Mucosa of rectum (tissue), 2 donors: ENCODE results near the gene SEC14L1.
"Not testable (repeated sequence)": the region's sequence is repeated elsewhere in the genome, so short reads cannot be mapped to it uniquely, and the experiment has no call there.

Experiments
- H3K27ac ChIP-seq, 2 donors: one replicate each; pipeline ENCODE4 v1.7.0; 2013; ENCODE audit warnings: inconsistent platforms in 2 of 2, low read depth in 2 of 2, low read length in 2 of 2
- H3K27me3 ChIP-seq, 2 donors: one replicate each; pipeline ENCODE4 v1.7.0; 2013; ENCODE audit warnings: low read length in 2 of 2; ENCODE audit not compliant: control insufficient read depth in 2 of 2, insufficient read depth in 2 of 2
- H3K36me3 ChIP-seq, 2 donors: one replicate each; pipeline ENCODE4 v1.7.0; 2013; ENCODE audit warnings: low read length in 2 of 2; ENCODE audit not compliant: control insufficient read depth in 2 of 2, insufficient read depth in 2 of 2
- H3K4me1 ChIP-seq, 2 donors: one replicate each; pipeline ENCODE4 v1.7.0; 2013; ENCODE audit warnings: low read length in 2 of 2, mild to moderate bottlenecking in 1 of 2; ENCODE audit not compliant: control insufficient read depth in 2 of 2, insufficient read depth in 2 of 2
- H3K4me3 ChIP-seq, 2 donors: one replicate each; pipeline ENCODE4 v1.7.0; 2013; ENCODE audit warnings: low read length in 2 of 2
- H3K9ac ChIP-seq, 2 donors: one replicate each; pipeline ENCODE4 v1.7.0; 2013; ENCODE audit warnings: low read length in 2 of 2, low read depth in 1 of 2, mild to moderate bottlenecking in 1 of 2
- H3K9me3 ChIP-seq, 2 donors: one replicate each; pipeline ENCODE4 v1.7.0; 2013; ENCODE audit warnings: low read length in 2 of 2; ENCODE audit not compliant: control insufficient read depth in 2 of 2
- donor health status: healthy.
- donor health status: Normal muscosa, but diverticular disease.

The SEC14L1 gene

GRCh38 chr17:77105706-77106105 is 35.1 kb upstream of the SEC14L1 start:
- Histone ChIP-seq H3K27ac (no peak overlapping the region), H3K4me3 (no peak overlapping the region), H3K27me3 (no peaks in the 10 kb centered on the region), H3K4me1 (peaks cover 8 to 10% of the 10 kb centered on the region in 2 donors), H3K9me3 (no peaks in the 10 kb centered on the region), H3K36me3 (no peaks in the 10 kb centered on the region), H3K9ac (no peak overlapping the region)

GRCh38 chr17:77106874-77107358 is 33.9 kb upstream of the SEC14L1 start:
- Histone ChIP-seq H3K9me3 (no peaks in the 10 kb centered on the region), H3K9ac (no peak overlapping the region), H3K36me3 (no peaks in the 10 kb centered on the region), H3K27ac (no peak overlapping the region), H3K4me3 (no peak overlapping the region), H3K27me3 (no peaks in the 10 kb centered on the region), H3K4me1 (peaks cover 9 to 10% of the 10 kb centered on the region in 2 donors)

GRCh38 chr17:77107506-77108433 is 33.0 kb upstream of the SEC14L1 start:
- H3K4me1 ChIP-seq, result peaks cover 10% of the 10 kb centered on the region in 2 donors

GRCh38 chr17:77109159-77109759 is 31.5 kb upstream of the SEC14L1 start:
- no peaks in the 10 kb centered on the region for H3K27me3 ChIP-seq
- peak overlapping the region in 1 of 2 donors; percentile 12 for H3K9ac ChIP-seq
- H3K9me3 ChIP-seq, result no peaks in the 10 kb centered on the region
- peak overlapping the region; percentile 50 to 70 for H3K27ac ChIP-seq
- peaks cover 4 to 10% of the 10 kb centered on the region in 2 donors for H3K4me1 ChIP-seq
- H3K36me3 ChIP-seq, result no peaks in the 10 kb centered on the region
- no peak overlapping the region for H3K4me3 ChIP-seq

More at GRCh38 chr17:77107506-77108433, 33.0 kb upstream of the SEC14L1 start:
- no peak overlapping the region for H3K27ac ChIP-seq
- H3K9me3 ChIP-seq, result no peaks in the 10 kb centered on the region
- H3K4me3 ChIP-seq, result no peak overlapping the region
- H3K9ac ChIP-seq, result no peak overlapping the region
- no peaks in the 10 kb centered on the region for H3K27me3 ChIP-seq
- H3K36me3 ChIP-seq, result no peaks in the 10 kb centered on the region

- Histone ChIP-seq H3K9me3 (no peaks in the 10 kb centered on the region), H3K36me3 (no peaks in the 10 kb centered on the region), H3K27ac (peak overlapping the region; percentile 50 to 70), H3K9ac (no peak overlapping the region), H3K27me3 (no peaks in the 10 kb centered on the region), H3K4me3 (no peak overlapping the region), H3K4me1 (peaks cover 4 to 10% of the 10 kb centered on the region in 2 donors)
These were observed 30.9 kb upstream of the SEC14L1 start for GRCh38 chr17:77109764-77110359.

- Histone ChIP-seq H3K27ac (peak overlapping the region; percentile 17 to 42), H3K4me1 (peaks cover 6 to 10% of the 10 kb centered on the region in 2 donors)
- H3K9ac ChIP-seq, H3K36me3 ChIP-seq, H3K4me3 ChIP-seq, H3K9me3 ChIP-seq, H3K27me3 ChIP-seq: not testable (repeated sequence)
These were observed 29.4 kb upstream of the SEC14L1 start for GRCh38 chr17:77111165-77111933.

- peak overlapping the region; percentile 17 to 42 for H3K27ac ChIP-seq
- H3K4me3 ChIP-seq, result no peak overlapping the region
- no peaks in the 10 kb centered on the region for H3K27me3 ChIP-seq
- no peaks in the 10 kb centered on the region for H3K9me3 ChIP-seq
- no peak overlapping the region for H3K9ac ChIP-seq
- H3K4me1 ChIP-seq, result peaks cover 9 to 10% of the 10 kb centered on the region in 2 donors
- no peaks in the 10 kb centered on the region for H3K36me3 ChIP-seq
These were observed 28.9 kb upstream of the SEC14L1 start for GRCh38 chr17:77111934-77112296.

GRCh38 chr17:77115510-77115909 is 25.3 kb upstream of the SEC14L1 start:
- no peak overlapping the region for H3K27ac ChIP-seq
- peaks cover 2 to 10% of the 10 kb centered on the region in 2 donors for H3K4me1 ChIP-seq
- no peaks in the 10 kb centered on the region for H3K36me3 ChIP-seq

GRCh38 chr17:77115947-77116346 is 24.8 kb upstream of the SEC14L1 start:
- Histone ChIP-seq H3K9ac (no peak overlapping the region), H3K27me3 (no peaks in the 10 kb centered on the region), H3K4me1 (peaks cover 2 to 10% of the 10 kb centered on the region in 2 donors), H3K9me3 (no peaks in the 10 kb centered on the region), H3K27ac (no peak overlapping the region), H3K4me3 (no peak overlapping the region), H3K36me3 (no peaks in the 10 kb centered on the region)

More at GRCh38 chr17:77115510-77115909, 25.3 kb upstream of the SEC14L1 start:
- H3K4me3 ChIP-seq, result no peak overlapping the region
- no peaks in the 10 kb centered on the region for H3K9me3 ChIP-seq
- no peaks in the 10 kb centered on the region for H3K27me3 ChIP-seq
- no peak overlapping the region for H3K9ac ChIP-seq
